ENCODE measurements around the gene TAPT1. TPM values are rescaled to one million over a fixed set of nuclear protein-coding genes. Genes with fewer than 3 reads are reported as not detected.
A peak's percentile ranks its signal among the peaks of the same experiment; 100 is the strongest.

TAPT1 gene
- total RNA-seq, 2 experiments from 2014 or later, result 31.9 to 34.3 TPM

DNA sequence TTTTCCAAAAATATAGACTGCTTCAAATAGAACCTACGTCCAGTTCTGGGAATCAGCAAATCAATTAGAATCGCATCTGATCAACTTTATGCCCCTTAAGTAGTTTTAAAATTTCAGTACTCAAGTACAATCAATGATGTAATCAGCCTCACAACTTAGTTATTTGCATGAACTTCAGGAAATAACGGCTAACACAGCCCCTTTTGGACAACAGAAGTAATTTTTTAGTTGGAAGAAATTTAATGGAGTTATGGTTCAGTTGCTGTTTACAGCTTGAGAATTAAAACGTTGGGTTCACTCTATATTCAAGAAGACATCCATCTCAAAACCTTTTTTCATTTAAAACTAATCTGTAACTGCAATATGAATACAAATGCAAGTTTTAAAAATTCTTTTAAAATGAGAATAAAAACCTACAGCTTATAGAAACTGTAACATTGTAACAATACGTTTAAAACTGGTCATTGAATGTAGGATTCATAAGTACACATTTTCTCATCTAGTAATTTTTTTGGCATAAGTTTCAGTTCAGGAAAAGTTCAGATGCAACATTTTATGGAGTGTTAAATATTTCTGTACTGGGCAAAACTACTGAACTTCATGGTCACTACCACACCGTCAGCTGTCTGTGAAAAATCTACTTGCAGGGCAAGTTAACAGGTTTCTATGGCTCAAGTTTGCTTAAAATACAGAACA is 956 bp downstream of the TAPT1 start:
- Mint-ChIP-seq H3K4me1 (ENCODE audit: low read depth) (peaks cover 48% of the 10 kb centered on the region), H3K27ac (peak overlapping the region; percentile 87), H3K9me3 (ENCODE audit: insufficient read depth) (no peaks in the 10 kb centered on the region), H3K4me3 (peak overlapping the region; percentile 88), H3K27me3 (ENCODE audit: low read depth) (no peaks in the 10 kb centered on the region), H3K36me3 (ENCODE audit: low read depth) (peaks cover 22% of the 10 kb centered on the region)
- CTCF ChIA-PET, result interaction anchor here (1.5 to 2.9 kb wide), 3 partner anchors 12 to 20 kb away, joined by 5 to 12 read pairs (median 10); no protein-coding TSS in a partner anchor
- ATAC-seq (no peak), DNase-seq (no peak)
- POLR2A ChIA-PET, result interaction anchor here (0.7 to 1.4 kb wide), 6 partner anchors 8 to 154 kb away, joined by 3 to 4 read pairs (median 4); no protein-coding TSS in a partner anchor

DNA sequence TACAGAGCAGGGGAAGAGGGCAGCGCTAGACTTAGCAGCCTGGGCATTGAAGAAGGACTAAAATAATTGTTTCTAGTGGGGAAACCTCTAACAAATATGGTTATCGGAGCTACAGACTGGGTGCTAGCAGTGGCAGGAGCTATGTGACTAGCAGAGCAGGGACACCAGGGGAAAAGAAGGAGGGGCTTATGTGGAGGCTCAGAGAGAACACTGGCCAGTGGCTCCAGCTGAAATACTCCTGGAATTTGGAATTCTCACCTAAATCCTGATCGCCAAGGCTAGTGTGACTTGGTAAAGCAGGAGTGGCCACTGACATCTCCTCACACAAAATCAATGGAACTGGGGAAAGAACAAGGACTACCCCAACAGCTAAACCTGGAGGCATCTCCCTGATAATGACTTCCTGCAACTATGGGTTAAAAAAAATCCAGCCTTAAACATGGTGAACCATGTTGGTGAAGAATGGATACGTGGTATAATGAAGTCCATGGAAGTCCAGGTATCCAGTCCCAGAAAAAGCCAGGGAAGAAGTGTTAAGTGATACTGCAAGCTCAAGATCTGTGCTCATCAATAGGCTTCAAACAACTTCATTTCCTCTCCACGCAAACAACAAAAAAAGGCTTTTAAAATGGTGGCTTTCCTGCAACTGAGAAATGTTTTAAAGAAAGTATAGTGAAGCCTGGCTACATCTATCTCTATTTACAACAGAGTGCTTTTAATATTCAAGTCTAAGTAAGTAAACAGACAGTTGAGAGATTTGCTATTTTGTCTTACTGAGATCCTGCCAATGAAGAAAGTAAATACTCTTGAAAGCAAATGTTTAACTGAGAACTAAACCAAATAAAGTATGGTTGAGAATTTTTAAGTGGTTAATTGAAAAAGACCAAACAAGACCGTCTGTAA is 1.8 kb downstream of the TAPT1 start:
- Mint-ChIP-seq H3K36me3 (ENCODE audit: low read depth) (peaks cover 28% of the 10 kb centered on the region), H3K9me3 (ENCODE audit: insufficient read depth) (no peaks in the 10 kb centered on the region), H3K27me3 (ENCODE audit: low read depth) (no peaks in the 10 kb centered on the region), H3K4me1 (ENCODE audit: low read depth) (peaks cover 48% of the 10 kb centered on the region), H3K4me3 (peak overlapping the region; percentile 88), H3K27ac (peak overlapping the region; percentile 87)
- DNase-seq (no peak), ATAC-seq (no peak)
- ChIA-PET POLR2A (interaction anchor here (0.7 to 1.4 kb wide), 6 partner anchors 7 to 31 kb away, joined by 3 to 4 read pairs (median 4); no protein-coding TSS in a partner anchor), CTCF (interaction anchor here (1.5 to 2.9 kb wide), 4 partner anchors 12 to 24 kb away, joined by 5 to 13 read pairs (median 11); no protein-coding TSS in a partner anchor)

DNA sequence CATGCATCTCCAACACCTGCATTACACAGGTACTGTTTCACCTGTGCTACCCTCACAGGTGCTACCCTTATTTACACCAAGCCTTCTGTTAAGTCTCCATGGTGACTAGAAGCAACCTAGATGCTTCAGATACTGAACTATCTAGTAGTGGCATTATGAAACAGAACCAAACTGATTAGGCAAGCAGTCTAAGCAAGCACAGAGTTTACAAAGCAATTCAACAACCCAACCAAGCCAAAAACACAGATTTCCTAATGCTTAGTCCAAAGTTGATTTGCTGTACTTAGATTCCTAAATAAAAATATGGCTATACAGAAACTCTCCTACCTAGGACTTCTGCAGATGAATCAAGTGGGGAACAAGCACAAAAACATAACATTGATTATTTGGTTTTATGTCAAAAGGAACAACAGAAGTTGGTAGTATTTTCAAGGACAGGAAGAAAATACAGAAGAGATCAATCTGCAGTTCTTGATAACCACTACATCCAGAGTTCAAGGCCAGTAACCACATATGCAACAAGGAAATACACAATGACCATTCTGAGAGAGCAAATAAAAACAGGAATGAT is 3.2 kb downstream of the TAPT1 start:
- Mint-ChIP-seq H3K9me3 (ENCODE audit: insufficient read depth) (no peaks in the 10 kb centered on the region), H3K27me3 (ENCODE audit: low read depth) (no peaks in the 10 kb centered on the region), H3K36me3 (ENCODE audit: low read depth) (peaks cover 32% of the 10 kb centered on the region), H3K27ac (peak overlapping the region; percentile 19), H3K4me1 (ENCODE audit: low read depth) (peaks cover 48% of the 10 kb centered on the region), H3K4me3 (peak overlapping the region; percentile 14)
- DNase-seq (no peak), ATAC-seq (no peak)
- CTCF ChIA-PET, result interaction anchor here (1.7 to 2.9 kb wide), 2 partner anchors 17 to 23 kb away, joined by 10 to 13 read pairs; no protein-coding TSS in a partner anchor
- POLR2A ChIA-PET, result no interaction called here

DNA sequence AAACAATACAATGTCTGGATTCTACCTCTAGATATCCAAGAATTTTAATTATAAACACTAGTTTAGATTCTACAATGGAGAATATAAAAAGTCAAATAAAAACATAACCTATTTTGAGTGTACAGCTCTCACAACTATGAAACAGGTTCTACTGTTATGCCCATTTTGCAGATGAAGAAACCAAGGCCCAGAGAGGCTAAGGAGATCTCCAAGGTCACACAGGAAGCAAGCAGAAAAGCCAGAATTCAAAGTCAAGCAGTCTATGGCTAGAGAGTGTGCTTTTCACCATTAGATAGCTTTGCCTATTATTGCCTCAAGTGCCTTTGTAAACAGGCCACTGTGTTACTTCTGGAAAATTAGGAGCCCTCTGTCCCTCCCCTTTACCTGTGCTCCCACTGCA is 7.3 kb downstream of the TAPT1 start:
- Mint-ChIP-seq H3K36me3 (ENCODE audit: low read depth) (peaks cover 42% of the 10 kb centered on the region), H3K9me3 (ENCODE audit: insufficient read depth) (no peaks in the 10 kb centered on the region), H3K27ac (no peak overlapping the region), H3K4me1 (ENCODE audit: low read depth) (peaks cover 55% of the 10 kb centered on the region), H3K4me3 (no peak overlapping the region), H3K27me3 (ENCODE audit: low read depth) (no peaks in the 10 kb centered on the region)
- ChIA-PET CTCF (interaction anchor here (1.9 to 4.3 kb wide), 3 partner anchors 10 to 19 kb away, joined by 6 to 31 read pairs (median 7); no protein-coding TSS in a partner anchor), POLR2A (interaction anchor here (0.6 kb wide), 1 partner anchor 9 kb away, joined by 3 read pairs; no protein-coding TSS in a partner anchor)
- ATAC-seq (no peak), DNase-seq (no peak)

DNA sequence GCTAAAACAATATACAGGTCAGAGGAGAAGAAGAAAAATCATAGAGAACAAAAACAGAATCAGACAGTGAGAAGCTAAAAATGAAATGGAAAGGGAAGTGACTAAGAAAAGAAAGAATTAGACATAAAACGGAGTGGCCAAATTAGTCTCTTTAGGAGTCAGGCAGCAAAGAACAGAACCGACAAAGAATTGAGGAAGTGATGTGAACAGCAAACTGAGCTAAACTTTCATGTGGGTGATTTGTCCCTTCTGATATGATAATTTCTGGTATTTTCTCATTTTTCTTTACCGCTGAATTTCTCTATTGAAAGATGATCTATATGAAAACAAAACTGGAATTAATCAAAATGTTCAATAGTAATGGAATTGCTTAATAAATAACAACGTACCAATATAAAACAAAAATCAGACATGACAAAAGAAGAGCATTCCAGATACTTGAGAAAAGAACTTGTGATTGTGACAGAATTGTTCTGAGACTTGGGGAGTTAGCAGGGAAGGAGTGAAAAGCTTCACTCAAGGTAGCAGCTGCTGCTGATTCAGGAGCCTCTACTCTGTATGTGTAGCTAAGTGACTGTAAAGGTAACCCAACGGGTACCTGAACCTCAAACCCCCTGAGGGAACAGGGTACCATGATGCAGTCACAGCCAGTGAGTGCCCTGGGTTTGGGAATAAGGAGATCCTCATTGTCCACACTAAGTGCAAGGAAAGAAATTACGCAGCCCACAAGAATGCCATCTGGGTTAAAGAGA is 8.8 kb downstream of the TAPT1 start:
- Mint-ChIP-seq H3K4me3 (peak overlapping the region; percentile 3), H3K27me3 (ENCODE audit: low read depth) (no peaks in the 10 kb centered on the region), H3K9me3 (ENCODE audit: insufficient read depth) (no peaks in the 10 kb centered on the region), H3K27ac (peak overlapping the region; percentile 7), H3K4me1 (ENCODE audit: low read depth) (peaks cover 55% of the 10 kb centered on the region), H3K36me3 (ENCODE audit: low read depth) (peaks cover 41% of the 10 kb centered on the region)
- no peak for ATAC-seq
- no peak for DNase-seq
- POLR2A ChIA-PET, result interaction anchor here (0.8 to 1.3 kb wide), 2 partner anchors 8 to 9 kb away, joined by 3 to 5 read pairs; partner anchors contain the start of gene TAPT1
- CTCF ChIA-PET, result interaction anchor here (1.4 to 4.3 kb wide), 3 partner anchors 11 to 412 kb away, joined by 4 to 31 read pairs (median 6); no protein-coding TSS in a partner anchor

DNA sequence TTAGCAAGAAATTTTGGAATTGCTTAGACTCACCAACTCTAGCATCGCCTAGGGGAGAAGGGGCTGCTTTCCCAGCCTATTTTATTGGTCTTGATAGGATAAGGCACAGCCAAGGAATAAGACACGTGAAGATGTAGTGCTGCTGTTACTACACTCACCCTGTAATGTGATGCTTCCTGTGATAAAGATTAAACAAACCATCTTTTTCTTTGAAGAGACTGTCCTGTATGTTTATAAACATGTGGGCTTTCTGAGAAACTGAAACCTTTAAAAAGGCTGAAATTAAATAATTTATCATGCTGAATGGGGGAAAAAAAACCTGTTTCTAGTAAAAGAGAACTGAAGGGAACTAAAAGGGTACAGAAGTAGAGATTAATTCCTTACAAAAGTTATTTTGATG is 13.2 kb downstream of the TAPT1 start:
- Mint-ChIP-seq H3K36me3 (ENCODE audit: low read depth) (peaks cover 40% of the 10 kb centered on the region), H3K9me3 (ENCODE audit: insufficient read depth) (no peaks in the 10 kb centered on the region), H3K4me3 (no peak overlapping the region), H3K27me3 (ENCODE audit: low read depth) (no peaks in the 10 kb centered on the region), H3K27ac (peak overlapping the region; percentile 44), H3K4me1 (ENCODE audit: low read depth) (peaks cover 51% of the 10 kb centered on the region)
- ChIA-PET POLR2A (interaction anchor here (1.0 to 1.3 kb wide), 2 partner anchors 13 to 559 kb away, joined by 3 to 5 read pairs; partner anchors contain the start of gene TAPT1), CTCF (interaction anchor here (1.0 to 3.3 kb wide), 6 partner anchors 8 to 257 kb away, joined by 3 to 12 read pairs (median 5); no protein-coding TSS in a partner anchor)
- ATAC-seq (peak; percentile 78), DNase-seq (no peak)

DNA sequence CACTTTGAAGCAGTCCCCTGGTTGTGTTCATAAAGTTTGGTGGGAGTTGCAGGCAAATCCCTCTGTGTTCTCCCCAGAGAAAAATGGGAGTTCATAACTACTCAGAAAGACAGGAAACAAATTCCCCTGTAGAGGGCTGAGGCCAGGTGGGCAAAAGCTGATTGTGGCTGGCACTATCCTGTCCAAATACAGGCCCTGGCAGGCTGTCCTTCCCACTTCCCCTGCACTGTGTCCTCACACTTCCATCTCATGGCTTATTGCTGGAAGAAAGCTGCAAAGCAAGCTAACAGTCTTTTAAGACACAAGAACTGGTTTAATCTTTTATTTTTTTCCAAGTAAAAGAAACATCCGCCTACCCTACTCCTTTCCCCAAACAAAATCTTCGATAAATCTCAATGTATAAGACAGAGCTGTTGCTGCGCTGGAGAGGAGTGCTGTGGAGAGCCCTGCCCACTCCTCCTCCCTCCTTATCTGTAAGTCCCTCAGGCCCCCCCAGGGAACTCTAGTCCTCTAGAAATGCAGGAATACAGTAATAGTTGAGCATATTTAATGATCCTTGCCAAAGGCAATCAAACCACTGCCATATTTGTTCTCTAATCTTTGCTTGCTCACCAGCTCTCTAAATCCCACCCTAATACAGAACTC is 14.0 kb downstream of the TAPT1 start:
- DNase-seq (no peak), ATAC-seq (no peak)
- Mint-ChIP-seq H3K4me1 (ENCODE audit: low read depth) (peaks cover 48% of the 10 kb centered on the region), H3K27me3 (ENCODE audit: low read depth) (no peaks in the 10 kb centered on the region), H3K36me3 (ENCODE audit: low read depth) (peaks cover 40% of the 10 kb centered on the region), H3K27ac (no peak overlapping the region), H3K9me3 (ENCODE audit: insufficient read depth) (no peaks in the 10 kb centered on the region), H3K4me3 (no peak overlapping the region)
- ChIA-PET POLR2A (interaction anchor here (1.0 to 1.3 kb wide), 3 partner anchors 13 to 558 kb away, joined by 3 to 5 read pairs (median 3); partner anchors contain the start of gene TAPT1), CTCF (interaction anchor here (0.7 to 3.3 kb wide), 5 partner anchors 9 to 52 kb away, joined by 3 to 12 read pairs (median 5); no protein-coding TSS in a partner anchor)

DNA sequence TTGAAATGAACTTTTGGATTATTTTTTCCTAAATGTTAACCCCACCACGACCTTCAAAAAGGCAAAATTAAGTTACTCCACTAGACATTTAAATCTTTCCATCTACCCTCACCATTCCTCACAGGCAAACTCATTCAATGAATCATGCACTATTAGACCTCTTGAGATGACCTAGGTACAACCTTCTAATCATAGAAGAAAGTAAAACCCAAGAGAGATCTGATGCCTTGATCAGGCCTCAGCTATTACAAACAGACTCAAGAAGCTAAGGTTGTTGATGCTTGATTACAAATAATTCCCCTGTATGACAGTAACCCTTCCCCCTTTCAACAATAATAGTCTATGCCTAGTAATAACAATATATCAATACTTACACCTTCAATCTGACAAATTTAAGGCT is 18.9 kb downstream of the TAPT1 start:
- ChIA-PET CTCF (interaction anchor here (1.3 to 5.6 kb wide), 3 partner anchors 9 to 57 kb away, joined by 3 to 57 read pairs (median 6); no protein-coding TSS in a partner anchor), POLR2A (interaction anchor here (0.6 kb wide), 1 partner anchor 176 kb away, joined by 3 read pairs; no protein-coding TSS in a partner anchor)
- no peak for DNase-seq
- ATAC-seq, result no peak
- H3K27ac Mint-ChIP-seq, result no peak overlapping the region
- no peaks in the 10 kb centered on the region for H3K9me3 Mint-ChIP-seq (ENCODE audit: insufficient read depth)
- H3K4me3 Mint-ChIP-seq, result no peak overlapping the region
- H3K36me3 Mint-ChIP-seq (ENCODE audit: low read depth), result peaks cover 20% of the 10 kb centered on the region
- peaks cover 32% of the 10 kb centered on the region for H3K4me1 Mint-ChIP-seq (ENCODE audit: low read depth)
- H3K27me3 Mint-ChIP-seq (ENCODE audit: low read depth), result no peaks in the 10 kb centered on the region

DNA sequence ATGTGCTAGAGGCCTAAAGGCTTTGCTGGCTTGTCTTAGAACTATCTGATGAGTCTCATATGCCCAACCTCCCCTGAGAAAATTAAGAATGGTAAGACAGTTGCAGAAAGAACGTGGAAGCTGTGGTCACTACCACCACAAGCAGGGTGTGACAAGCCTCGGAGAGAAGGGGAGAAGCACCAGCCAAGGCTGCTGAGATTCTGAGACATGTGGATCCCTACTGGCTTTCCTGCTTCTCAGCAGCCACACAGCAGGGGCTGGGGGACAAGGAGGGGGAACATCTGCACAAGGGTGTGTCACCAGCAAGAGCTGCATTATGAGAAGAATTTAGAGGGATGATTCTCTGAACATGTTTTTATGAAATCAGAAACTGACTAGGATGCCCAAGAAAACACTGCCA is 19.4 kb downstream of the TAPT1 start:
- Mint-ChIP-seq H3K4me1 (ENCODE audit: low read depth) (peaks cover 27% of the 10 kb centered on the region), H3K27me3 (ENCODE audit: low read depth) (no peaks in the 10 kb centered on the region), H3K4me3 (no peak overlapping the region), H3K36me3 (ENCODE audit: low read depth) (peaks cover 15% of the 10 kb centered on the region), H3K9me3 (ENCODE audit: insufficient read depth) (no peaks in the 10 kb centered on the region), H3K27ac (no peak overlapping the region)
- no peak for DNase-seq
- ChIA-PET POLR2A (no interaction called here), CTCF (interaction anchor here (1.3 to 5.6 kb wide), 6 partner anchors 9 to 58 kb away, joined by 6 to 57 read pairs (median 8); no protein-coding TSS in a partner anchor)
- ATAC-seq, result no peak

DNA sequence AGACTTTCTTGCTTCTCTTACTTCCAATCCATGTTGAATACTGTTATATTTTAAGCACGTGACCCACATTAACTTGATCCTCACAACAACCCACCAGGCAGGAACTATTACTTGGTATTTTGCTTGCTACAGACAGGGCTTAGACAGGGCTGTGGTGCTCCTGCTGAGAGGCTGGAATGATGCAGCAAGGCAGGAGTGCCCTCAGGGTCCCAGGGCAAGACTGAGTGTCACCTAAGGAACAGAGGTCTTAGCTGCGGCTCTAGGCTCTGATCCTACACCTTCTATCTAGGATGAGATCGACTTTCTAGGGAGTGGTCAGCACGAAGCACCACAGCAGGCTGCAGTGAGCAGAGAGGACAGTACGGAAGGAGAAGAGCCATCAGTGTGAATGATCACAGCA is 20.0 kb downstream of the TAPT1 start:
- Mint-ChIP-seq H3K9me3 (ENCODE audit: insufficient read depth) (no peaks in the 10 kb centered on the region), H3K4me1 (ENCODE audit: low read depth) (peaks cover 26% of the 10 kb centered on the region), H3K27me3 (ENCODE audit: low read depth) (no peaks in the 10 kb centered on the region), H3K4me3 (no peak overlapping the region), H3K27ac (no peak overlapping the region), H3K36me3 (ENCODE audit: low read depth) (peaks cover 15% of the 10 kb centered on the region)
- CTCF ChIA-PET, result interaction anchor here (0.6 to 5.6 kb wide), 29 partner anchors 8 to 250 kb away, joined by 3 to 57 read pairs (median 4); no protein-coding TSS in a partner anchor
- ATAC-seq, result no peak
- no peak for DNase-seq
- POLR2A ChIA-PET, result interaction anchor here (0.6 to 1.0 kb wide), 2 partner anchors 19 to 263 kb away, joined by 3 to 4 read pairs; no protein-coding TSS in a partner anchor

Measured in activated CD8-positive, alpha-beta T cell treated with anti-CD3 and anti-CD28 coated beads, Interleukin-2, amount 10 ng/mL, durations not matched to agents 7 days and 5 days (primary cell).